Adrenal gland (tissue), 12 donors: ENCODE data around the gene PERM1. TPM values are rescaled to one million over a fixed set of nuclear protein-coding genes. Genes with fewer than 3 reads are reported as not detected.

ENCODE experiments used
- DNase-seq, 7 donors: peaks; one replicate each; pipeline ENCODE4 v3.0.0-alpha.2; 2019 to 2020
- H3K27ac ChIP-seq, 5 donors: fragments of 200-600 bp; sonication (generic) in 4 of 5; 1 replicate in 3 of 5; 2 replicates in 2 of 5; pipeline versions ENCODE4 v1.5.1 to v1.8.0; 2016 to 2020; ENCODE audit warnings: mild to moderate bottlenecking in 1 of 5
- H3K27me3 ChIP-seq: fragments of 200-600 bp; 2 replicates; pipeline ENCODE4 v1.8.0; 2021
- H3K36me3 ChIP-seq, 2 donors: fragments of 200-600 bp; replicated peaks in 1 of 2; 1 replicate in 1 of 2; 2 replicates in 1 of 2; pipeline versions ENCODE4 v1.5.1 to v1.8.0; 2018 to 2022
- H3K4me1 ChIP-seq, 2 donors: fragments of 200-600 bp; replicated peaks in 1 of 2; 1 replicate in 1 of 2; 2 replicates in 1 of 2; pipeline versions ENCODE4 v1.5.1 to v1.8.0; 2018 to 2021
- H3K4me3 ChIP-seq, 4 donors: fragments of 200-600 bp; sonication (generic) in 3 of 4; one replicate each; pipeline ENCODE4 v1.5.1; 2016 to 2018
- H3K9me3 ChIP-seq, 3 donors: fragments of 200-600 bp; sonication (generic) in 1 of 3; replicated peaks in 1 of 3; 1 replicate in 2 of 3; 2 replicates in 1 of 3; pipeline versions ENCODE4 v1.5.1 to v1.8.0; 2016 to 2021
- POLR2A ChIP-seq, 2 donors: fragments of 450-650 bp; IDR thresholded peaks; one replicate each; pipeline ENCODE4 v1.6.1; 2017; ENCODE audit warnings: antibody characterized with exemption in 2 of 2, mild to moderate bottlenecking in 2 of 2, moderate library complexity in 1 of 2
- WGBS, 4 donors: extraction: QIAGEN DNeasy Blood & Tissue Kit in 2 of 4; methylation state at CpG; one replicate each; pipeline versions ENCODE4 v1.1.5 to v1.1.7; 2013 to 2017; 5-methylcytosine and 5-hydroxymethylcytosine counted together
- intact Hi-C, 2 donors: fragments of 100-400 bp; cut with DNase I; formaldehyde crosslinking; loops; one replicate each; pipeline versions ENCODE4 v1.14.1 to v1.15.0; 2022 to 2023
- polyA plus RNA-seq, 3 donors: library from polyadenylated mRNA; stranded (reverse); fragments of 200-250 nt in 2 of 3; fragments of 350-450 nt in 1 of 3; fragmentation: Illumina TruSeq in 1 of 3; extraction: RNeasy Lipid Tissue Mini Kit (QIAGEN cat#74804) in 1 of 3; gene quantifications; one replicate each; pipeline ENCODE4 v1.2.3, GENCODE V29; 2013 to 2014
- total RNA-seq, 9 donors: library from RNA; depleted of rRNA in 4 of 9; stranded (reverse); fragments of >200 nt in 4 of 9; fragments of 120-200 nt in 1 of 9; fragmentation: NEBNext Ultra II Directional in 1 of 9; extraction: Animal tissue kit (Norgen Biotek cat#: 25700) in 1 of 9; gene quantifications; one replicate each; pipeline versions ENCODE4 v1.1.0 to v1.2.4, GENCODE V29; 2013 to 2023
- TF ChIP-seq, protein P1 (sequence below), 6 experiments: fragments of 450-650 bp in 4 of 6; fragments of 200-600 bp in 2 of 6; sonication (generic) in 1 of 6; IDR thresholded peaks; 1 replicate in 5 of 6; 2 replicates in 1 of 6; pipeline versions ENCODE4 v1.5.1 to v1.8.0; 2016 to 2021; ENCODE audit warnings: antibody characterized with exemption in 6 of 6, mild to moderate bottlenecking in 2 of 6, moderate library complexity in 1 of 6
- donor health status: healthy with polysubstance abuse.
- donor health status: Bipolar disorder and iron deficiency.
- donor health status: DM: yes; HTN: yes; CAD: no.
- donor health status: DM: no; HTN: no; CAD: no.
- donor health status: DM: no; HTN: no; CAD: no.
- donor health status: DM: yes; HTN: yes; CAD: no.

The PERM1 gene
- total and polyA plus RNA-seq, 12 donors = 0.13 to 0.88 (median 0.25) TPM; not detected in 5

GRCh38 chr1:965526-966134 lies 16.3 kb downstream of the PERM1 start:
- intact Hi-C loops = no loop called here
- 71 to 90% (median 82%) methylated on average over 9 to 26 of the region's 26 CpGs for WGBS, 4 donors
- Histone ChIP-seq H3K4me3 (peak overlapping the region in 1 of 4 donors; percentile 62), H3K36me3 (no peaks in the 10 kb centered on the region), H3K27me3 (peaks cover 6% of the 10 kb centered on the region), H3K27ac (peak overlapping the region in 2 of 5 donors; percentile 83 to 86), H3K4me1 (peaks cover 14 to 15% of the 10 kb centered on the region in 2 donors), H3K9me3 (no peaks in the 10 kb centered on the region)
- DNase-seq = no peak
- TF ChIP-seq POLR2A (IDR thresholded peaks at IDR 0.05) = no peak
- TF ChIP-seq, protein P1, sequence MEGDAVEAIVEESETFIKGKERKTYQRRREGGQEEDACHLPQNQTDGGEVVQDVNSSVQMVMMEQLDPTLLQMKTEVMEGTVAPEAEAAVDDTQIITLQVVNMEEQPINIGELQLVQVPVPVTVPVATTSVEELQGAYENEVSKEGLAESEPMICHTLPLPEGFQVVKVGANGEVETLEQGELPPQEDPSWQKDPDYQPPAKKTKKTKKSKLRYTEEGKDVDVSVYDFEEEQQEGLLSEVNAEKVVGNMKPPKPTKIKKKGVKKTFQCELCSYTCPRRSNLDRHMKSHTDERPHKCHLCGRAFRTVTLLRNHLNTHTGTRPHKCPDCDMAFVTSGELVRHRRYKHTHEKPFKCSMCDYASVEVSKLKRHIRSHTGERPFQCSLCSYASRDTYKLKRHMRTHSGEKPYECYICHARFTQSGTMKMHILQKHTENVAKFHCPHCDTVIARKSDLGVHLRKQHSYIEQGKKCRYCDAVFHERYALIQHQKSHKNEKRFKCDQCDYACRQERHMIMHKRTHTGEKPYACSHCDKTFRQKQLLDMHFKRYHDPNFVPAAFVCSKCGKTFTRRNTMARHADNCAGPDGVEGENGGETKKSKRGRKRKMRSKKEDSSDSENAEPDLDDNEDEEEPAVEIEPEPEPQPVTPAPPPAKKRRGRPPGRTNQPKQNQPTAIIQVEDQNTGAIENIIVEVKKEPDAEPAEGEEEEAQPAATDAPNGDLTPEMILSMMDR (IDR thresholded peaks at IDR 0.05) = no peak

- H3K27ac ChIP-seq = no peak overlapping the region
- no peaks in the 10 kb centered on the region for H3K27me3 ChIP-seq
- peaks cover 15 to 17% of the 10 kb centered on the region in 2 donors for H3K4me1 ChIP-seq
- no peak for DNase-seq
- 94 to 95% (median 95%) methylated on average over 23 to 42 of the region's 51 CpGs for WGBS, 4 donors
- TF ChIP-seq, protein P1 (IDR thresholded peaks at IDR 0.05) = no peak
- TF ChIP-seq POLR2A (IDR thresholded peaks at IDR 0.05) = no peak
- intact Hi-C loops = no loop called here
- H3K9me3 ChIP-seq = no peaks in the 10 kb centered on the region
- no peaks in the 10 kb centered on the region for H3K36me3 ChIP-seq
- no peak overlapping the region for H3K4me3 ChIP-seq
Measured at GRCh38 chr1:964691-965525, 17.0 kb downstream of the PERM1 start.

- Histone ChIP-seq H3K9me3 (no peaks in the 10 kb centered on the region), H3K27ac (no peak overlapping the region), H3K4me1 (peaks cover 20 to 23% of the 10 kb centered on the region in 2 donors), H3K27me3 (no peaks in the 10 kb centered on the region), H3K36me3 (no peaks in the 10 kb centered on the region), H3K4me3 (no peak overlapping the region)
- no peak for TF ChIP-seq POLR2A (IDR thresholded peaks at IDR 0.05)
- TF ChIP-seq, protein P1 (IDR thresholded peaks at IDR 0.05) = no peak
- no peak for DNase-seq
- intact Hi-C loops = no loop called here
- whole genome bisulfite sequencing, 4 donors = 94 to 95% (median 95%) methylated on average over 15 to 47 of the region's 47 CpGs
Measured at GRCh38 chr1:963746-964525, 18.0 kb downstream of the PERM1 start.

DNA sequence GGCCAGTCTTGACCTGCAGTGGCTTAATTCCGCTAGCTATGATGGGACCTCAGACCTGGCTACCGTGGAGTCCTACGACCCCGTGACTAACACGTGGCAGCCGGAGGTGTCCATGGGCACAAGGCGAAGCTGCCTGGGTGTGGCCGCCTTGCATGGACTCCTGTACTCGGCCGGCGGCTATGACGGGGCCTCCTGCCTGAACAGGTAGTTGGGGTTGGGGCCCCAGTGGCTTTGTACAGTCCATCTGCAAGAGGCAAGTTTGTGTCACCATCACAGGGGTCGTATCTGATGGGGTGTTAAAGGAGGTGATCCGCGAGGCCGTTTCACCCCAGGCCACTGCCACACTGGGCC lies 18.6 kb downstream of the PERM1 start:
- no peak for DNase-seq
- Histone ChIP-seq H3K27me3 (no peaks in the 10 kb centered on the region), H3K4me3 (no peak overlapping the region), H3K4me1 (peaks cover 24 to 26% of the 10 kb centered on the region in 2 donors), H3K36me3 (no peaks in the 10 kb centered on the region), H3K27ac (no peak overlapping the region), H3K9me3 (no peaks in the 10 kb centered on the region)
- intact Hi-C loops = no loop called here
- TF ChIP-seq, protein P1 (IDR thresholded peaks at IDR 0.05) = no peak
- 94 to 99% (median 96%) methylated on average over 12 to 16 of the region's 16 CpGs for WGBS, 4 donors
